Measurements from ENCODE around the gene SSU72. TPM values are rescaled to one million over a fixed set of nuclear protein-coding genes. Genes with fewer than 3 reads are reported as not detected.
"Not testable (repeated sequence)": the region's sequence is repeated elsewhere in the genome, so short reads cannot be mapped to it uniquely, and the experiment has no call there.

SSU72 gene
- total RNA-seq, 4 donors from 2014 or later: 98.4 to 125 (median 124) TPM

- no peak overlapping the region for H3K27ac ChIP-seq
- H3K4me1 ChIP-seq: peaks cover 16 to 38% (median 29%) of the 10 kb centered on the region in 3 donors
- 90% methylated on average over 4 of the region's 28 CpGs; no CpG with 5 or more reads in 1 of the 2 donors for WGBS, 2 donors
- H3K4me3 ChIP-seq: no peak overlapping the region
- no peak for DNase-seq
- H3K9me3 ChIP-seq: no peaks in the 10 kb centered on the region
- TF ChIP-seq POLR2A (IDR thresholded peaks at IDR 0.05) (no peak), CTCF (IDR thresholded peaks at IDR 0.05) (no peak)
- H3K36me3 ChIP-seq: no peaks in the 10 kb centered on the region
- intact Hi-C loops (cut with DNase I): no loop called here
- peaks cover 0 to 77% (median 2%) of the 10 kb centered on the region in 4 donors for H3K27me3 ChIP-seq
These were observed 23.5 kb upstream of the SSU72 start for GRCh38 chr1:1598051-1598719.

GRCh38 chr1:1597275-1597930 is 22.7 kb upstream of the SSU72 start:
- Histone ChIP-seq H3K27ac (no peak overlapping the region), H3K9me3 (no peaks in the 10 kb centered on the region), H3K4me1 (peaks cover 16 to 38% (median 29%) of the 10 kb centered on the region in 3 donors), H3K36me3 (no peaks in the 10 kb centered on the region), H3K27me3 (peaks cover 0 to 72% (median 2%) of the 10 kb centered on the region in 4 donors), H3K4me3 (no peak overlapping the region)
- intact Hi-C loops (cut with DNase I): no loop called here
- DNase-seq: no peak
- 20% methylated on average over 3 of the region's 16 CpGs; no CpG with 5 or more reads in 1 of the 2 donors for WGBS, 2 donors
- TF ChIP-seq POLR2A (IDR thresholded peaks at IDR 0.05) (no peak), CTCF (IDR thresholded peaks at IDR 0.05) (peak in 4 of 6 experiments; percentile 8 to 53 (median 25))

- Histone ChIP-seq H3K4me3 (no peak overlapping the region), H3K9me3 (no peaks in the 10 kb centered on the region), H3K36me3 (no peaks in the 10 kb centered on the region), H3K27ac (no peak overlapping the region), H3K27me3 (peaks cover 0 to 65% (median 2%) of the 10 kb centered on the region in 4 donors), H3K4me1 (peaks cover 16 to 38% (median 29%) of the 10 kb centered on the region in 3 donors)
- intact Hi-C loops (cut with DNase I): no loop called here
- TF ChIP-seq POLR2A (IDR thresholded peaks at IDR 0.05) (no peak), CTCF (IDR thresholded peaks at IDR 0.05) (no peak)
- DNase-seq: no peak
- WGBS, 2 donors: 29 to 38% methylated on average over 5 to 7 of the region's 12 CpGs
These were observed 22.0 kb upstream of the SSU72 start for GRCh38 chr1:1596493-1597274.

GRCh38 chr1:1595341-1595740 is 20.7 kb upstream of the SSU72 start:
- DNase-seq: not testable (repeated sequence)
- WGBS, 2 donors: 75 to 91% methylated on average over 2 of the region's 2 CpGs

GRCh38 chr1:1594602-1595260 is 20.1 kb upstream of the SSU72 start:
- no peak for TF ChIP-seq CTCF (IDR thresholded peaks at IDR 0.05)
- no peak for TF ChIP-seq POLR2A (IDR thresholded peaks at IDR 0.05)
- no peaks in the 10 kb centered on the region for H3K36me3 ChIP-seq
- no peaks in the 10 kb centered on the region for H3K9me3 ChIP-seq
- intact Hi-C loops (cut with DNase I): no loop called here
- H3K4me1 ChIP-seq: peaks cover 10 to 28% (median 17%) of the 10 kb centered on the region in 3 donors
- no peak overlapping the region for H3K27ac ChIP-seq
- no peak for DNase-seq
- 52 to 54% methylated on average over 3 to 6 of the region's 10 CpGs for WGBS, 2 donors
- H3K4me3 ChIP-seq: no peak overlapping the region
- H3K27me3 ChIP-seq: peaks cover 0 to 60% (median 0%) of the 10 kb centered on the region in 4 donors

More at GRCh38 chr1:1595341-1595740, 20.7 kb upstream of the SSU72 start:
- H3K4me1 ChIP-seq: peaks cover 10 to 31% (median 21%) of the 10 kb centered on the region in 3 donors
- H3K36me3 ChIP-seq; intact Hi-C loops (cut with DNase I); H3K4me3 ChIP-seq; H3K9me3 ChIP-seq; H3K27ac ChIP-seq: not testable (repeated sequence)
- peaks cover 0 to 57% (median 0%) of the 10 kb centered on the region in 4 donors for H3K27me3 ChIP-seq

Measured in esophagus squamous epithelium (tissue), 5 donors.